HG03025 (cell line): Measurements from ENCODE around the gene SLC27A2.

ENCODE experiments used
- ATAC-seq: cut with Tn5 transposase; IDR thresholded peaks from one replicate; pipeline ENCODE4 v1.9.1; 2021; ENCODE audit warnings: mild to moderate bottlenecking, moderate library complexity; ENCODE audit not compliant: unreplicated experiment, low FRiP score

SLC27A2 gene

DNA sequence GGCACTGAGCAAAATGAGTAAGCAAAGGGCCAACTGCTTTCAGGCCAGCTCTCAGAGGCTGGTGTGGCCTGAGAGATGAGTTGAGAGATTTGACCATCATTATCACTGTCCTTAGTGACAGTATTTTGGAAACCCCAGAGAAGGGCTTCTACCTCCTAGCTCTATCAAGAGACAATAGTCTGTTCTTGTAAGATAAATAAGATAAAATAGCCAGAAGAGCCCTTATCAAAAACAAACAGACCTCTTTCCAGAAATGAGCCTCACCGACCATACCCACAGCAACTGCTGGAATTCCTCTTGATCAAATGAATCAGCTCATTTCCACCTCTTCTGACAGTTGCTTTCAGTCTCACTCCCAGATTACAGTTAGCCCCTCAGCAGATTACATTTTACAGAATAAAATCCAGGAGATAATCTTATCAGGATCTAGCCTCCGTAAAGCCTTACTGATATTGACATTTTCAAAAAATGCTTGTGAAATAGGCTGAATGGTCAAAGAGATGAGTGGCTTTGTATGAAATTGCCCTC, 79.0 kb downstream of the SLC27A2 start:
- no peak for ATAC-seq

DNA sequence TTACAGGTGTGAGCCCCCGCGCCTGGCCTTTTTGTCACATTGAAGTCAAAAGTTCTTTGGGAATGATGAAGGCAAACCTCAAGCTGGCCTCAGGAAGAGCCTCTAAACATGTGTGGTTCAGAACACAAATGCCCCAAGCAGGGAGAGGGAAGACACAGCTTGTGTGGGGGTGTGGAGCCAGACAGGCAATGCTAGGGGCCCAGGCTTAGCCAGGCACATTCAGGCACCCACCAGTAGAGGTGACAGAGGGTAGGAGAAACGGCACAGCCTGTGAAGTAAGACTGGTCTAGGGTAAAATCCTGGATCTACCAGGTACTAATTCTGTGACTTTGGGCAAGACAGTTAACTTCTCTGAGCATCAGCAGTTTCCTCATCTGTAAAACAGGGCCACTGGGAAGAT, 80.0 kb downstream of the SLC27A2 start:
- no peak for ATAC-seq

DNA sequence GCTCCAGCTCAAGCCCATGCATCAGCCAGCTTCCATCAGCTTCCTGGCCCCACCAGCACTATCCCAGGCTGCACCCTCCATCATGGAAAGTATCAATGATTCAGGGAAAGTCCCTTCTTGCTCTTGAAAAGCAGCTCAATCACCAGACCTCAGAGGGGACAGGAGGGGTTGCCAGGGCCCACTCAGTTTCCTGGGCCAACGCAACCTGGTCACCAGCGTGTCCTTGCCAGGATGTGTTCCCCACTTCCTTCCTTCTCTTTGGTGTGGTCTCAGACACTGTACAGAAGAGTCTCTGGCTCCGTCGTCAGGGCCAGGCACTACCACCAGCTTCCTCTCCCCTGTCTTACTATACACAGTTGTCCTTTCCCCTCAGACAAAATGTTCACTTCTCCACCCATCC, 80.5 kb downstream of the SLC27A2 start:
- no peak for ATAC-seq

DNA sequence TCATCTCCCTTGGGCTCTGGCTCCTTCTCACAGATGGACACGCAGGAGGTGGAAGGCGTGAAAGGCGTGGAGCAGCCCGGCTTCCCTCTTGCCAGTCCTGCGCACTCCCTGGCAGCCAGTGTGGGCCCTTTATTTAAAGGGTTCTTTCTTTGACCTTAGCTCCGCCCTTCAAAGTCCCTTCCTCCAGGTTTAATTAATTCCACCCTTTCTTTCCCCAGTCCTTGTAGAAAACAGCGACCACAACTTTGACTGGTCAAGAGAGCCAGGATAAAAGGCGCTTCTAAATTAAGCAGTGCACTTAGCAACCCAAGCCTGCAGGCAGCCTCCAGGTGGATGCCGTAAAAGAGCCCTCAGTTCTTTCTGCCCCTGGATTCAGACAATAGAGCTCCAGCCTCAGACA, 83.6 kb downstream of the SLC27A2 start, which contains the start of gene HDC:
Gene HDC, minus strand, starts transcription at position 107 of the 400 bp plus-strand sequence. Its CDS starts 103 bp downstream, at position 4.
- no peak for ATAC-seq

DNA sequence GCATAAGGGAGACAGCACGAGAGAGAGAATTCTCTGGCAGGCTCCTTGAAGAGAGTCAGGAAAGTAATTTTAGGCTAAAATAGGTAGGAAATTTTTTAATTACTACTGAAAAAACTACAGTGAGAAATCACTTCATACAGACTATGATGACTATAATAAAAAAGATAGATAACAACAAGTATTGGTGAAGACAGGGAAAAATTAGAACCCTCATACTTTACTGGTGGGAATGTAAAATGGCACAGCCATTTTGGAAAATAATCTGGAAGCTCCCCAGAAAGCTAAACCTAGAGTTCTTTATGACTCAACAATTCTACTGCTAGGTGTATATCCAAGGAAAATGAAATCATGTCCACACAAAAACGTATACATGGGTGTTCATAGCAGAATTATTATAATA, 85.6 kb downstream of the SLC27A2 start:
- ATAC-seq, result no peak

DNA sequence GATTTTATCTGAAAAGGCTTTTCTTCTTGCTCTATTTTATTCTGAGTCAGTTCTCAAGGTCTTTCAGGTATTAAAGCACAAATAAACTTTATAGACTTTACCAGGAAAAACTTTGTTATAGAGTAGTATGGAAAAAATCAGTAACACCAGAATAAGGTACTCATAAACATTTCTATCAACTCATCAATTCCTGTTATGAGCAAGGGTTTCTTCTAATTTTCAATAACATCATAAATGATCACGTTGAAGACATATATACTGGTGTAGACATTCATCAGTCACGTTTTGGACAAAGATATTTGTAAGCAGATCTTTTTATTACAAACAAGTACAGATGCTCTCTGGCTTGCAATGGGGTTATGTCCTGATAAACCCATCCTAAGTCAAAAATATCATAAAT, 93.1 kb downstream of the SLC27A2 start:
- no peak for ATAC-seq

DNA sequence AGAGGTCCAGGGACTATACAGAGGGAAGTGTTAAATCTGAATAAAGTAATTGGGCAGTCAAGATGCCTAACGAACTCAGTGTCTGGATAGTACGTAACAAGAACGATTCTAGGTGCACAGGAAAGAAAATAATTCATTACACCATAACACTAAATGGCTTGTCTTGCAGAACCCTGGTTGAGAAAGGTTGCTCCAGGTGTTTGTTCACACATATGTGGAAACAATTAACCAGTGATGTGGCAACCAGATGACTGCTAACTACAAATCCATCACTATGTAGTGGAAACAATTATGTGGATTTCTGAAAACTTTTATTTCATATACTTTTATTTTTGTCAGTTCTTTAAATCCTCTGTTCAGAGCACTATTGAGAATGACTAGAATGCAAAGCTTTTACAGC, 93.9 kb downstream of the SLC27A2 start:
- no peak for ATAC-seq

DNA sequence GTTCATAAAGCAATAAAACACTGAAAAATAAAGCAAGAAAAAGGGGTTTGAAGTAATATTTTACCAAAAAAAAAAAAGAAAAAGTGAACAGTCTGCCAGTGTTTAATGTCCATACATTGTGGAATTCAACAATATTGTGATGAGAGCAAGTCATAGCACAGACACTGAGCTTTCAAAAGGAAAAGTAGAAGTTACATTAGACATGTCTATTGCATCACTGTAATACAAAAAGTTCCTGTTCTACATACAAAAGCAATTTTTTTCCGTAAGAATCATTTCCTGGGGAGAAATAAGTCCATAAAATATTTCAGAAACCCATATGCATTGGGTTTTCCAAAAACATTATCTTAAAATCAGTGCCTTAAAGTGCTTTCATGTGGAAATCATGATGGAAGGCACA, 95.4 kb downstream of the SLC27A2 start:
- ATAC-seq, result no peak

DNA sequence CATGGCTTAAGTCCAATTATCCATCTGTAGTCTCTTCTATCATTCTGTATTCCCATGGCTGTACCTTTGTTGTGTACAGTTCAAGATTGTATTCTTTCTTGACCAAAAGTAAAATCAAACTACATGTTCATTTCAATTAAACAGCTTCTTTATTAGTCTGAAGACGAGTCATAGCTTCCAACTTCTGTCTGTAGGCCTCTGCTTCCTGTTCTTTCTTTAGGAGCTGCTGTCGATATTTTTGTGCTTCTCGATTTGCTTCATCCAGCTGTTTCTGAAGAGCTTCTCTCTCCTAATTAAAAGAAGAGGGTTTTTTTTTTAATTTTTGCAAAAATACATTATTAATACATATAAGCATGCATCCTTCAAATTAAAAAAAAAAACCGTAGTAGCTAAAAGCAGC, 96.5 kb downstream of the SLC27A2 start:
- ATAC-seq, result no peak

DNA sequence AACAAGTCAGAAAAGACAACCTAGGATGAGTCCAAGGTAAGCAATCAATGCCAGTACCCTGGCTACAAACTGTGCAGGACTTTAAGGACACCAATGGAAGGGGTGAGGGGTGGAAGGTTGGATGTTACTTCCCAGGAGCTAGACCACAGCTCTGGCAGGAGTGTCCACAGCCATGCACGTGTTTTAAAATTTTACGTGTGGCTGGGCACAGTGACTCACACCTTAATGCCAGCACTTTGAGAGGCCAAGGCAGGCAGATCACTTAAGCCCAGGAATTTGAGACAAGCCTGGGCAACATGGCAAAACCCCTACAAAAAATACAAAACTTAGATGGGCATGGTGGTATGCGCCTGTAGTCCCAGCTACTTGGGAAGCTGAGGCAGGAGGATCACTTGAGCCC, 98.3 kb downstream of the SLC27A2 start:
- ATAC-seq, result no peak

DNA sequence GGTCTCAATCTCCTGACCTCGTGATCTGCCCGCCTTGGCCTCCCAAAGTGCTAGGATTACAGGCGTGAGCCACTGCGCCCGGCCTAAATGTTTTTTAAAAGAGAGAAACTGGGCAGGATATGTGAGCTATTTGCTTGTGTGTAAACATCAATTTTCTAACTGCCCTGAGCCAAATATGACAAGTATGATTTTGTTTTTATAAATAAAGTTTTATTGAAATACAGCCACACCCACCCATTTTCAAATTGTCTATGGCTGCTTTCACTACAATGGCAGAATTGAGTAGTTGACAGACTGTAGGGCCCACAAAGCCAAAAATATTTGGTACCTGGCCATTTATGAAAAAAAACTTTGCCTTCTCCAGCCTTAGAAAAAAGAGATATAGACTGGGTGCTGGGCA, 99.4 kb downstream of the SLC27A2 start:
- ATAC-seq, result no peak
